Muscle layer of colon (tissue), 2 donors: Measurements from ENCODE around the gene COL15A1.

Experiments used
- H3K27ac ChIP-seq: one replicate; pipeline ENCODE4 v1.7.0; 2013; ENCODE audit warnings: low read depth, mild to moderate bottlenecking, low read length, moderate library complexity
- H3K27me3 ChIP-seq, 2 donors: one replicate each; pipeline ENCODE4 v1.7.0; 2013; ENCODE audit warnings: low read length in 2 of 2, mild to moderate bottlenecking in 2 of 2; ENCODE audit not compliant: insufficient read depth in 2 of 2, control insufficient read depth in 1 of 2
- H3K36me3 ChIP-seq: one replicate; pipeline ENCODE4 v1.7.0; 2013; ENCODE audit warnings: mild to moderate bottlenecking, low read length; ENCODE audit not compliant: insufficient read depth
- H3K4me1 ChIP-seq: one replicate; pipeline ENCODE4 v1.7.0; 2013; ENCODE audit warnings: mild to moderate bottlenecking, low read length; ENCODE audit not compliant: insufficient read depth
- H3K4me3 ChIP-seq, 2 donors: one replicate each; pipeline ENCODE4 v1.7.0; 2013; ENCODE audit warnings: low read length in 2 of 2, low read depth in 1 of 2, mild to moderate bottlenecking in 1 of 2, moderate library complexity in 1 of 2
- H3K9ac ChIP-seq: one replicate; pipeline ENCODE4 v1.7.0; 2013; ENCODE audit warnings: low read length
- H3K9me3 ChIP-seq: one replicate; pipeline ENCODE4 v1.7.0; 2013; ENCODE audit warnings: mild to moderate bottlenecking, low read length
- donor health status: abdominal sarcoma.
- donor health status: Adenocarcinoma of cecum.

COL15A1 gene

DNA sequence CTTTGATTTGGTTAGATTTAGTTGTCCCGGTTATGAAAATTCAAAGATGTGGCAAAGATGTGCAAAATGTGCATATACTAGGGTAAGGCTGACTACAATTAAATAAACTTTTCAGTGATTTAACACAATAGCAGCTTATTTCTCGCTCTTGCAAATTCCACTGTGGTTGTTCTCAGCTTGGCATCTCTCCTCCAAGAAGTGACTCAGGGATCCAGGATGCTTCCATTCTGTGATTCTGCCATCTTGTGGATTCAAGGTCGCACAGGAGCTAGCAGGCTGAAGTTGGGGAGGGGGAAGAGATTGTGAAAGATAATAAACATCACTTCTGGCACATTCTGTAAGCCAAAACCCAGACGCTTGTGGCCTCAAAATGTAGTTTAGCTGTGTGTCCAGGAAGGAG, 101.1 kb downstream of the COL15A1 start:
- Histone ChIP-seq H3K4me1 (peaks cover 18% of the 10 kb centered on the region), H3K36me3 (peaks cover 47% of the 10 kb centered on the region)

DNA sequence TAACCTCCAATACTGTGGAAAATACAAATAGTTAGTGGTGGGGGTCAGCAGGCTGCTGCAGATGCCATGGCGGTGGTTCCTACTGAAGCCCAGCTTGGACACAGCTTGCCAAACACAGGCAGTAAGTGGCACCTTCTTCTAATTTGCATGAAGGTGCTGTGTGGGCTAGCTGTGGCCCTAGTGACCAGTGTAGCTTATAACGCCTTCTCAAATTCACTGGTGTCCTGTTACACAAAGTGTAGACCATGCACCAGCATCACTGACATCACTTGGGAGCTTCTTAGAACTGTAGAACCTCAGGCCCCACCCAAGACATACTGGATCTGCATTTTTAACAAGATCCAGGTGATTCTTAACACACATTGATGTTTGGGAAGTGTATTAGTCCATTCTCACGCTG, 102.4 kb downstream of the COL15A1 start:
- peak overlapping the region; percentile 81 for H3K27ac ChIP-seq
- no peak overlapping the region for H3K9ac ChIP-seq
- H3K4me1 ChIP-seq = peaks cover 15% of the 10 kb centered on the region
- no peak overlapping the region for H3K4me3 ChIP-seq
- H3K9me3 ChIP-seq = peaks cover 7% of the 10 kb centered on the region
- H3K36me3 ChIP-seq = peaks cover 47% of the 10 kb centered on the region
- H3K27me3 ChIP-seq = no peaks in the 10 kb centered on the region

More for the DNA sequence above, 101.1 kb downstream of the COL15A1 start:
- peaks cover 7% of the 10 kb centered on the region for H3K9me3 ChIP-seq
- H3K4me3 ChIP-seq = no peak overlapping the region
- no peak overlapping the region for H3K9ac ChIP-seq
- H3K27ac ChIP-seq = no peak overlapping the region
- no peaks in the 10 kb centered on the region for H3K27me3 ChIP-seq

DNA sequence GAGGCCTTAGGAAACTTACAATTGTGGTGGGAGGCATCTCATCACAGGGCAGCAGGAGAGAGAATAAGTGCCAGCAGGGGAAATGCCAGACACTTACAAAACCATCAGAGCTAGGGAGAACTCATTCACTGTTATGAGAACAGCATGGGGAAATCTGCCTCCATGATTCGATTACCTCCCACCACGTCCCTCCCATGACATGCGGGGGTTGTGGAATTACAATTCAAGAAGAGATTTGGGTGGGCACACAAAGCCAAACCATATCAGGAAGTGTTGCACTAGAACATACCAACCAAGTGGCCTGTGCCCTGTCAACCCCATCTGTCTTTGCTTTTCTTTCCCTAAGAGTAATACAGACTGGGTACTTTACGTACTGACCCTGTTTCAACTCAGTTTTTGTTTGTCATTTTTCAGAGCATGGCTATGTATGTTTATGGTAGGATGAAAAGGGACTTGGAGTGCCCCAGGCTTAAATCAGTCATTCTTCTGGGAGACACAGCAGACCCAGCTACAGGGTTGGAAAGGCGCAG, 102.9 kb downstream of the COL15A1 start:
- peaks cover 20% of the 10 kb centered on the region for H3K4me1 ChIP-seq
- H3K9me3 ChIP-seq = peaks cover 7% of the 10 kb centered on the region
- no peaks in the 10 kb centered on the region for H3K27me3 ChIP-seq
- H3K36me3 ChIP-seq = peaks cover 52% of the 10 kb centered on the region
- H3K27ac ChIP-seq = peak overlapping the region; percentile 81
- H3K4me3 ChIP-seq = no peak overlapping the region
- no peak overlapping the region for H3K9ac ChIP-seq

DNA sequence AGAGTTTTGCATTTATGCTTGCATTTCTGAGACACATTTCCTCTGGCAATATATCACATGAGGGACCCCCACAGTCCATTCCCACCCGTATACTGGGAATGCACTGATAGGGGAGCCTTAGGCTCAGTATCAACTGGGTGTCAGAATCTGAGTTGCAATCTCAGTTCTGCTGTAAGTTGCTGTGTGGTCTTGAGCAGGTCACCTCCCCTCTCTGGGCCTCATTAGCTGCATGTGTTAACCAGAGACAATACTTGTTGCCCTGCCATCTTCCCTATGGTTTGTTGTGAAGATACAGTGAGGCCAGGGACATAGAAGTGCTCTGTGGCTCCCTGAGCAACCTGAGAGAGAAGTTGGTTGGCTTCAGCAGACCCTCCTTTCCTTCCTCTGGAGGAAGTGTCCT, 105.5 kb downstream of the COL15A1 start:
- H3K4me1 ChIP-seq = peaks cover 39% of the 10 kb centered on the region
- peaks cover 7% of the 10 kb centered on the region for H3K9me3 ChIP-seq
- no peak overlapping the region for H3K4me3 ChIP-seq
- no peak overlapping the region for H3K27ac ChIP-seq
- H3K9ac ChIP-seq = no peak overlapping the region
- peaks cover 47% of the 10 kb centered on the region for H3K36me3 ChIP-seq
- H3K27me3 ChIP-seq = no peaks in the 10 kb centered on the region

DNA sequence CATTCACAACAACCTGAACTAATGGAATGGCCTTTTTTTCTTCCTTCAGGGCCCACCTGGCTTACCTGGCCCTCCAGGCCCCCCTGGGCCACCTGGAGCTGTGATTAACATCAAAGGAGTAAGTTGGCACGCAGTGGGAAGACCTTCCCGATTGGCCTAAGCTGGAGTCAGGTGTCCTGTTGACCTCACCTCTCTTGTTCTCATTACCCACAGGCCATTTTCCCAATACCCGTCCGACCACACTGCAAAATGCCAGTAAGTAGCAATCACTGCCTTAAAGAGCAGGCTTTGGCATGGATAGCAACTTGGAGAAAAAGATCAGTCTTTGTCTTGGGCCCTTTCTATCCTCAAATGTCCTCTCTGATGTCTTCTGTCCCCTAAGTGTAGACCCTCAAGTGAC, 105.9 kb downstream of the COL15A1 start:
- Histone ChIP-seq H3K9ac (no peak overlapping the region), H3K27ac (no peak overlapping the region), H3K27me3 (no peaks in the 10 kb centered on the region), H3K36me3 (peaks cover 49% of the 10 kb centered on the region), H3K4me1 (peaks cover 39% of the 10 kb centered on the region), H3K9me3 (peaks cover 3% of the 10 kb centered on the region), H3K4me3 (no peak overlapping the region)

DNA sequence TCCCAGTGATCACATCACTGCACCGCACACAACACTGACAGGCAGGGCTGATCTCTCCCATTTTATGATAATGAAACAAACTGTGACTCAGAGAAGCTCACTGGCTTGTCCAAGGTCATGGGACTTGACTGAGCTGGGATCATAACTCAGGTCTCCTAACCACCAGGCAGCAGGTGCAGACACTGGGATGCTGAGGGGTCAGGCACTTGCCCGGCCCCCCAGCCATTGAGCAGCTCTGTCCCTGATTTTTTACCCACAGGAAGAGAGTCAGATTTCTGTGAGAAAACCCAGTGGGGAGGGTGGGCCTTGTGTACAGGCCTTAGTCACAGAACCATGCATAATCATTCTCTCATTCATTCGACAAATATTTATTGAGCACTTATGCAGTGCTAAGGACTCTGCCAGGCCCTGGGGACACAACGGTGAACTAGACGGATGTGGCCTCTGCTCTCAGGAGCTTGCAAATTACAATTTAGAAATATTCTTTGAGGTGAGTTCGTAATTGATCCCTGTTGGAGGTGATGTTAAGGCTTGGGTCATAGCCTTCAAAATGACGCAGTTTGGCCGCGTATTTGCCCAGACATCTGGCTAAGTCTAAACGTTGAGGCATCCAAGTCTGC, 106.7 kb downstream of the COL15A1 start:
- Histone ChIP-seq H3K27ac (no peak overlapping the region), H3K4me1 (peaks cover 39% of the 10 kb centered on the region), H3K36me3 (peaks cover 48% of the 10 kb centered on the region), H3K27me3 (no peaks in the 10 kb centered on the region), H3K9ac (no peak overlapping the region), H3K4me3 (no peak overlapping the region), H3K9me3 (no peaks in the 10 kb centered on the region)

DNA sequence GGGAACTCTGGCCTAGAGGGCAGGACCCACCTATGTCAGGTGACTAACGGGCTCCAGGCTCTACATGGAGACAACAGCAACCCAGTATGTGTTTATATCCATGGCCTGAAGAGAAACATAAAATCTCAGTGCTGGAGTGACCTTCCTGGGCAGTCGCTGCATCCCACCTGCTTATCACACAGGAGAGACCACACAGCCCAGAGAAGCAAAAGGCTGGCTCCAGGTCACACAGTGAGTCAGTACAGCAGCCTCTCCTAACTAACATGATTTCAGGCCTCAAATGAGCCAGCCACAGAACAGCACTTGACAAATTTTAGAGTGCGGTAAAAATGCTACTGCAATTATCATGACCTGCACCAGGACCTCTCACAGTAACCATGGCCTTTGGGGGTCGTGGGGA, 107.2 kb downstream of the COL15A1 start:
- H3K27me3 ChIP-seq = no peaks in the 10 kb centered on the region
- H3K9me3 ChIP-seq = no peaks in the 10 kb centered on the region
- peaks cover 39% of the 10 kb centered on the region for H3K4me1 ChIP-seq
- no peak overlapping the region for H3K27ac ChIP-seq
- H3K36me3 ChIP-seq = peaks cover 48% of the 10 kb centered on the region
- no peak overlapping the region for H3K4me3 ChIP-seq
- no peak overlapping the region for H3K9ac ChIP-seq

DNA sequence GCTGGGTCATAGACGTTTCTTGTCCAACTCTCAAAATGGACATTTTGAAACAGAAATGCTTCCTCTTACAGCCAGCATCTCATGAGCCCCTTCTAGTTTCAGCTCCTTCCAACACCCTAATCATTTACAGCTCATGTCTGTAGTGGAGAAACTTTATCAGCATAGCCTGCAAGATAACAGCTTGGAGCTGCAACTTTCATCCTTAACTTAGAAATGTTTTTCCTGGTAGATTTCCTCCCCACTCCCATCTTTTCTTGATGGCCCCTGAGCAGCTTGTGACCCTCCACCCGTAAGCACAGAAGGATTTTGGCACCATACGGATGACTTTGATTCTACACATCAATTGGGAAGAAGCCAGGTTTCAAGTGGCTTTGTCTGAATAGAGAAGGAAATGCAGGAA, 107.7 kb downstream of the COL15A1 start:
- Histone ChIP-seq H3K9me3 (no peaks in the 10 kb centered on the region), H3K27ac (no peak overlapping the region), H3K27me3 (no peaks in the 10 kb centered on the region), H3K36me3 (peaks cover 48% of the 10 kb centered on the region), H3K4me1 (peaks cover 35% of the 10 kb centered on the region), H3K9ac (no peak overlapping the region), H3K4me3 (no peak overlapping the region)

DNA sequence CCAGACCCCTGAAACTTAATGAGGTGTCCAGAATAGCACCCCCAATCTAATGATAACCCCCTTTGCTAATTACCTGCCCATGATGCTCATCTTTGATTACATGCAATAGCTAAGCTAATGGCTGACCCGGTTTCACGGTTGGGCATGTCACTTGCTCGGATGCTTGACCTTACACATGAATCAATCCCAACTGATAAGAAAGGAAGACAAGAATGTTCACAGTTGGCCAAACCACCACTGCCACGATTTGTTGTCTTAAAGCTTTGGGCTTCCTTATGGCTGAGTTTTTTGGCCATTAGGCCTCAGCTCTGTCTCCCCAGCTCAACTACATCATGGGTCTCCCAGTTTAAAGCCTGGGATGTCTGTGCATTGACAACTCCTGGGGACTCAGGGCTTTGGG, 108.1 kb downstream of the COL15A1 start:
- Histone ChIP-seq H3K9ac (no peak overlapping the region), H3K27me3 (no peaks in the 10 kb centered on the region), H3K9me3 (no peaks in the 10 kb centered on the region), H3K27ac (peak overlapping the region; percentile 62), H3K36me3 (peaks cover 52% of the 10 kb centered on the region), H3K4me3 (no peak overlapping the region), H3K4me1 (peaks cover 30% of the 10 kb centered on the region)

DNA sequence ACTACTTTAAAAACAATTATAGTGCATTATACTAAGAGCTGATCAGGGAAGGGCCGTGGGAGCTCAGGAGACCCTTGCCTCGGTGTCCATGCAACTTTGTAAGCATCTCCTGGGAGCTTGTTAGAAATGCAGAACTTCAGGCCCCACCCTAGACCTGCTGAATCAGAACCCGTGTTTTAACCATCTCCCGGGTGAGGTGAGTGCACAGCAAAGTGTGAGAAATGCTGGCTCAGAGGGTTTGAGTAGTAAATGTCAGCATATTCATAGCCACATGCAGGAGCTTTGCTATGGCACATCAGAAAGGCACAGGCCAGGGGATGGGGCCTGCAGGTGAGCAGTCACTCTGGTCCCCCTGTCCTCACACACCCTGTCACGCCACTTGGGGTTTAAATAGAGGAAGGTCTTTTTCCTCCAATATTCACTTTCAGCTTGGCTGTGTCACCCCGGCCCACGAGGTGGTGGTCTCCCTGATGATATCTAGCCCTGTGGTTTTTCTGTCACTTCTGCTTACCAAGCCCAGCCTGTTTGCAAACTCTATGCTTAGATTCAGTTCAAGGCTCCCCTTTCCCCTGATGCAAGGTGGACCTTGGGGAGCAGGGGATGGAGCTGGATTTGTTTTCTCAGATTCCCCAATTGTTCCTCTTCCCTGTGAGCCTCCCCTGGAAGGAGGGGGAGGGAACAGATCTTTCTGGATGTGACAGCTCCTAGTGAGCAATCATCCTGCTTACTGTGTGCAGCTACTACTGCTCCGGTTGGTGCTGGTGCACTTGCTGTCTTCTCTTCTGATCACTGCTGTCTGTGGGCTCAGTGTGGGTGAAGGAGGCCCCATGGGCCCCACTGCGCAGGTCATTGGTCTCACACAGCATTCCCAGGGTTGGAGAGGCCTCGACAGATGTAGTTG, 109.4 kb downstream of the COL15A1 start:
- Histone ChIP-seq H3K4me1 (peaks cover 31% of the 10 kb centered on the region), H3K4me3 (no peak overlapping the region), H3K9ac (peak overlapping the region; percentile 8), H3K9me3 (no peaks in the 10 kb centered on the region), H3K36me3 (peaks cover 63% of the 10 kb centered on the region), H3K27me3 (no peaks in the 10 kb centered on the region), H3K27ac (peak overlapping the region; percentile 62)

DNA sequence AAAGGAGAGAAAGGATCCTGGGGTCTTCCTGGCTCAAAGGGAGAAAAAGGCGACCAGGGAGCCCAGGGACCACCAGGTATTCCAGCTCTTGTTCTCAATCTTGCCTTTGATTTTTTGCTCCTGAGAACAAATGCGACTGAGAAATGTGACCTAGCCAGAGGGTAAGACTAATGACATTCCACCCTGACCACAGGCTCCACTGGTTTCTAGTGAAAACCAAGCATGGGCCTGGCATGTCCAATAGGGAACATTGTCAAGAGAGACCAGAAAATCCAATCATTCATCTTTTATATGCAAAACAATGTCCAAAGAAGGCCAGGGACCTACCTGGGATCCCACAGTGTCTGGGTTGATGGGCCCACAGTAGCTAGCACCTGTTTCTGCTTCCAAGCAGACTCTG, 110.9 kb downstream of the COL15A1 start:
- H3K36me3 ChIP-seq = peaks cover 70% of the 10 kb centered on the region
- no peak overlapping the region for H3K27ac ChIP-seq
- H3K27me3 ChIP-seq = no peaks in the 10 kb centered on the region
- no peaks in the 10 kb centered on the region for H3K9me3 ChIP-seq
- H3K4me1 ChIP-seq = peaks cover 46% of the 10 kb centered on the region
- H3K4me3 ChIP-seq = no peak overlapping the region
- H3K9ac ChIP-seq = no peak overlapping the region
